ENCODE measurements around the gene CUL4A.
"Not testable (repeated sequence)": the region's sequence is repeated elsewhere in the genome, so short reads cannot be mapped to it uniquely, and the experiment has no call there.

CUL4A gene

DNA sequence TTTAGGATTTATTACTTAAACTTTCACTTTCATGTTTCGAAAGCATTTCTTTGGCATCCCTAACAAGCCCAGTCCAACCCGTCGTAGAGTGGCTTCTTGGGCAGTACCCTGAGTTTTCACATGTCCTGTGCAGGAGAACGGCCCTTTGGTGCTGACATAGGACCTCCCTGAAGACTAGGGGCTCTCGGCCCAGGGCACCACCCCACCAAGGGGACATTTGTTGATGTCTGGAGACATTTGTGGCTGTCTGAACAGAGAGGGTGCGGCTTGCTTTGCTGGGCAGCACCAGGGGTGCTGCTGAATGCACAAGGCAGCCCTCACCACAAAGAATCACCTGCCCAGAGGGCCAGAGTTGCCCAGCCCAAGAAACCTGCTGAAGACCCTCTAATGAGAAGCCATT lies 30.6 kb downstream of the CUL4A start:
- DNase-seq (ENCODE audit: low spot score), result no peak

- DNase-seq (ENCODE audit: low spot score), result not testable (repeated sequence)
Observed at GRCh38 chr13:113241623-113242022, 32.2 kb downstream of the CUL4A start.

GRCh38 chr13:113243847-113244246 lies 34.4 kb downstream of the CUL4A start:
- no peak for DNase-seq (ENCODE audit: low spot score)

DNA sequence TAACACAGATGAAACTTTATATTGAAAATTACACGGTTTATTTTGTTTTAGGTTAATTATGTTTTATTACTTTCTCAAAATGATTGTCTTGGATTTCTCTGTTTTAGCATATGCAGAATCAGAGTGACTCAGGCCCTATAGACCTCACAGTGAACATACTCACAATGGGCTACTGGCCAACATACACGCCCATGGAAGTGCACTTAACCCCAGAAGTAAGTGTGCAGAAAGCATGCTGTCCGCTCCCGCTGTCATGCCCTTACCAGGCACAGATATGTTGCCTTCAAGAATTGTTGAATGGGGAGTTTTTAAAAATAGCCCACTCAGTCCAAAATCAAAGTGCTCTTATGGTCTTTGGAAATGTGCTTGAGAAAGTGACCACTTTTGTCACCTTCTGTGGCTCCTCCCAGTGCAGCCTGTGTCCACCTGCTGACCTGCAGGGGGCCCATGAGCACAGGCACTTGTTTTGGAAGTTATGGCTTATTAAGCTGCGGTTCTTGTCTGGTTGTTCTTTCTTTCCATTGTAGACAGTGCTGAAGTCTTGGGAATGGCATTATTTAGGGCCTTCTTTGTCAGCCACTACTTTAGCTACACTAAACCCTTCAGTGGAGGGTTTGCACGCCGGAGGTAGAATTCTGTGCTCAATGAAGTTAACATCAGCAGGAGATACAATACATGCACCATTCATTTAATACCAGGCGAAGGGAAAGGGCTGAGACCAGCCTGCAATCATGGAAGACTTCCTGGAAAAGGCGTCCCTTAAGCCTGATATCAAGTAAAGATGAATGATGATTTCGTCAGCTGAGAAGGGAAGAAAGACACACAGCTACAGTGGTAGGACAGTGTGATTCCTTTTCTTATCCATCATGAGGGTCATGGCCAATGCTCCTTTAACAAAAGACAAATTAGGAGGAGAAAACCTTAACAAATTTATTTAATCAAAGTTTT lies 36.7 kb downstream of the CUL4A start:
- DNase-seq (ENCODE audit: low spot score), result no peak

- no peak for DNase-seq (ENCODE audit: low spot score)
Observed at GRCh38 chr13:113252516-113253095, 43.2 kb downstream of the CUL4A start.

DNA sequence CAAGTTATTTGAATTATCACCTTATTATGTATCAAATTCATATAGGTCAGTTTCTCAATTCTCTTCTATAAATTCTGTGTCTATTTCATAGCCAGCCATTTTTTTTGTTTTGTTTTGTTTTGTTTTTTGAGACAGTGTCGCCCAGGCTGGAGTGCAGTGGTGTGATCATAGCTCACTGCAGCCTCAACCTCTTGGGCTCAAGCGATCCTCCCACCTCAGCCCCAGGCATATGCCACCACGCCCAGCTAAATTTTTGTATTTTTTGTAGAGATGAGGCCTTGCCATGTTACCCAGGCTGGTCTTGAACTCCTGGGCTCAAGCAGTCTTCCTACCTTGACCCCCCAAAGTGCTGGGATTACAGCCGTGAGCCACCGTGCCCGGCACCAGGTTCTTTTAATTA lies 48.5 kb downstream of the CUL4A start:
- DNase-seq (ENCODE audit: low spot score), result not testable (repeated sequence)

GRCh38 chr13:113258321-113259054 lies 49.1 kb downstream of the CUL4A start:
- DNase-seq (ENCODE audit: low spot score), result no peak

- no peak for DNase-seq (ENCODE audit: low spot score)
Observed at GRCh38 chr13:113260996-113261395, 51.6 kb downstream of the CUL4A start.

GRCh38 chr13:113263016-113263415 lies 53.6 kb downstream of the CUL4A start:
- not testable (repeated sequence) for DNase-seq (ENCODE audit: low spot score)

GRCh38 chr13:113267642-113268405 lies 58.4 kb downstream of the CUL4A start:
- no peak for DNase-seq (ENCODE audit: low spot score)

GRCh38 chr13:113272031-113272430 lies 62.6 kb downstream of the CUL4A start:
- DNase-seq (ENCODE audit: low spot score), result no peak

DNA sequence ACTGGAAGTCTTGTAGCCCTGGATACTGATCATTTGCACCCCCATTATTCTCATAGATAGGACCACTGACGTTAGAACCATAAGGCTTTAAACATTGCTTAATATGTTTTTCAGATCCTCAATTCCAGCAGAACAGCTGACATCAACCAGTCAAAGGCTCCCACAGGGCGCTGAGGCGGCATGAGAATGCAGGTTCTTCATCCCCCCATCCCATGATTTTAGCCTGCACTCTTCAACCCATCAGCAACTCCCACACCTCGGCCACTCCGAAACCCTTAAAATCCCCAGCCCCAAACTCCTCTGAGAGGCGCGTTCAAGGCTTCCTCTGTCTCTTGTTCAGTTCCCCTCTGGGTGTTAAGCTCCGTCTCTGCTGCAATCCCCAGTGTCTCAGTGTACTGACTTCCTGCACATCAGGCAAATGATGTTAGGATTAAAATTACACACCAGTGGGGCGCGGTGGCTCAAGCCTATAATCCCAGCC lies 63.3 kb downstream of the CUL4A start:
- DNase-seq (ENCODE audit: low spot score), result no peak

- no peak for DNase-seq (ENCODE audit: low spot score)
Observed at GRCh38 chr13:113273321-113273720, 63.9 kb downstream of the CUL4A start.

GRCh38 chr13:113273851-113274590 lies 64.6 kb downstream of the CUL4A start:
- DNase-seq (ENCODE audit: low spot score), result no peak

GRCh38 chr13:113274721-113275120 lies 65.3 kb downstream of the CUL4A start:
- no peak for DNase-seq (ENCODE audit: low spot score)

DNA sequence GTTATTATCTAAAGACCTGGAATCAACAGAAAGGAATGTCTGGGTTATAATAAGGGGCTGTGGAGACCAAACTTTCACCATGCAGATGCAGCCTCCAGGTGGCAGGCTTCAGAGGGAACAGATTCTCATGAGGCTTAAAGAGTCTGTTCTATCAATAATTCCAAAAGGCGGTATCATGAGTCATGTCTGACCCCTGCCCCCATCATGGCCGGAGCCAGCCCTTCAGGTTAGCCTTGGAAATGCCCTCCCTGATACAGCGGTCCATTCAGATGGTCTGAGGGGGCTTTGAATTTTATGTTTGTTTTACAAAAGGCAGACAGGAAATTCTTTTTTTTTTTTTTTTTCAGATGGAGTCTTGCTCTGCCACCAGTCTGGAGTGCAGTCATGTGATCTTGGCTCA lies 66.0 kb downstream of the CUL4A start:
- DNase-seq (ENCODE audit: low spot score), result no peak

DNA sequence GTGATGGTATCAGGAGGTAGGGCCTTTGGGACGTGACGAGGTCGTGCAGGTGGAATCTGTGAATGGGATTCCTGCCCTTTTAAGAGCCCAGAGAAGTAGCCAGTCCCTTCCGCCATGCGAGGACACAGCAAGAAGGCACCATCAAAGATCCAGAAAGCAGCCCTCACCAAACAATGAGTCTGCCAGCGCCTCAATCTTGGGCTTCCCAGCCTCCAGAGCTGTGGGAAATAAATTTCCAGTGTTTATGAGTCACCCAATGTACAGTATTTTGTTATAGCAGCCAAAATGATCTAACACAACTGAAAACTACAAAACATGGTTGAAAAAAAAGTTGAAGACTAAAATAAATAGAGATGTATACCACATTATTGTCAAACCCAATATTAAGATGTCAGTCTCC lies 70.7 kb downstream of the CUL4A start:
- DNase-seq (ENCODE audit: low spot score), result no peak

DNA sequence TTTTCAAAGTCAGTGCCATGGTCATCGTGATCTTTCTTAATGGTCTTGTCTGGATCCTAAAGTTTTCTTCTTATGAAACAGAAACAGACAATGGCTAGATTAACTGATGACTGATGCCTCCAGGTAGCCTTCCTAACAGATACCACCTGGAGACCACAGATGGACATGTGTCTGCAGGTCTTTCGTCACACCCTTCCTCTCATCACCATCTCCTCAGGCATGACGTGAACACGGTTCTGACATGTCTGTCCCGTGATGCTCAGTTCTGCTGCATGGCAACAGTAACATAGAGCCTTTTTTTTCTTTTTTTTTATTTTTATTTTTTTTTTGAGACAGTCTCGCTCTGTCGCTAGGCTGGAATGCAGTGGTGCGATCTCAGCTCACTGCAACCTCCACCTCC lies 74.5 kb downstream of the CUL4A start:
- no peak for DNase-seq (ENCODE audit: low spot score)

GRCh38 chr13:113288880-113289279 lies 79.5 kb downstream of the CUL4A start:
- no peak for DNase-seq (ENCODE audit: low spot score)

DNA sequence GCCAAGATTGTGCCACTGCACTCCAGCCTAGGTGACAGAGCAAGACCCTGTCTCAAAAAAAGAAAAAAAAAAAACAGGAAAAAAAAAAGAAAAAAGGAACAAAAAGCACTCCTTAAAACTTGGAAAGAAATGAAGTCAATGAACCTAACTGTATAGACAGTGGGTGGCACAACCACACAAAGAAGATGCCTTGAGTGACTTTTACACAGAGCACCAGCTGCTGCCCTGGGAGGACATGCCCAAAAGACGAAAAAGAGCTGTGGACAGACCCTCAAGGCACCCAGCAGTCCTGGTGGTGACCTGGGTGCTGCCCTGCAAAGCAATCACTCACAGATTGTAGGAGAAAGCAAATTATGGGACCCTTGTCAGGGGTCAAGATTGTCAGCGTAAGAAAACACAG lies 81.7 kb downstream of the CUL4A start:
- DNase-seq (ENCODE audit: low spot score), result no peak

Measured in activated CD4-positive, alpha-beta T cell treated with anti-CD3 and anti-CD28 coated beads, Interleukin-2, Interleukin-4, amounts not matched to agents 100 ng/mL and 50 ng/mL, durations not matched to agents 16 hours and 8 hours (primary cell).